OCI-LY7 (cell line): ENCODE data around the gene TMEM272. TPM values are rescaled to one million over a fixed set of nuclear protein-coding genes. Genes with fewer than 3 reads are reported as not detected.

Source experiments
- BruUV-seq: library from RNA; stranded (reverse); fragments of 400-500 nt; replicated peaks from 2 replicates; lab custom pipeline; 2021; lab: Mats Ljungman, UMichigan
- CTCF ChIA-PET: fragments of 300-600 bp; sonication (Branson Sonifier 250); formaldehyde crosslinking; loops from one replicate; lab custom pipeline; 2022; ENCODE audit warnings: antibody characterized with exemption; ENCODE audit not compliant: unreplicated experiment; lab: Charles Lee
- POLR2A ChIA-PET: fragments of 300-600 bp; sonication (Branson Sonifier 250); formaldehyde crosslinking; loops from one replicate; lab custom pipeline; 2022; ENCODE audit warnings: antibody characterized with exemption; lab: Charles Lee
- DNase-seq: peaks from one replicate; pipeline ENCODE4 v3.0.0-alpha.2; 2015; ENCODE audit warnings: low spot score
- H2AFZ ChIP-seq: fragments of 200-600 bp; sonication (generic), shearing (Covaris generic); 2 replicates; pipeline ENCODE4 v1.6.1; 2014; ENCODE audit warnings: mild to moderate bottlenecking, antibody characterized with exemption, low read length, moderate library complexity
- H3K27ac ChIP-seq: fragments of 200-600 bp; sonication (generic); 2 replicates; pipeline ENCODE4 v1.5.1; 2014; ENCODE audit warnings: mixed run types, low read depth, mild to moderate bottlenecking, moderate library complexity, low read length, inconsistent platforms; ENCODE audit not compliant: poor library complexity, severe bottlenecking
- H3K36me3 ChIP-seq: fragments of 200-600 bp; sonication (generic); 2 replicates; pipeline ENCODE4 v1.6.1; 2014; ENCODE audit warnings: mild to moderate bottlenecking, antibody characterized with exemption, low read length, moderate library complexity, mixed read lengths; ENCODE audit not compliant: insufficient read depth
- H3K4me1 ChIP-seq: fragments of 200-600 bp; sonication (generic); 2 replicates; pipeline ENCODE4 v1.5.1; 2014; ENCODE audit warnings: mild to moderate bottlenecking, low read length; ENCODE audit not compliant: insufficient read depth, poor library complexity, severe bottlenecking
- H3K4me2 ChIP-seq: fragments of 200-600 bp; sonication (generic); 2 replicates; pipeline ENCODE4 v1.6.1; 2014; ENCODE audit warnings: mild to moderate bottlenecking, low read length
- H3K4me3 ChIP-seq: fragments of 200-600 bp; sonication (generic); 2 replicates; pipeline ENCODE4 v1.5.1; 2014; ENCODE audit warnings: mild to moderate bottlenecking, low read depth, low read length; ENCODE audit not compliant: poor library complexity, severe bottlenecking
- H3K79me2 ChIP-seq: fragments of 200-600 bp; sonication (generic); 2 replicates; pipeline ENCODE4 v1.6.1; 2016; ENCODE audit warnings: low read depth, mild to moderate bottlenecking, low read length, moderate library complexity, mixed read lengths; ENCODE audit not compliant: insufficient read depth
- H3K9me2 ChIP-seq: fragments of 200-600 bp; sonication (generic); 2 replicates; pipeline ENCODE4 v1.6.1; 2016; ENCODE audit warnings: mild to moderate bottlenecking, low read length, mixed read lengths; ENCODE audit not compliant: insufficient read depth
- H3K9me3 ChIP-seq: fragments of 200-600 bp; sonication (generic); 2 replicates; pipeline ENCODE4 v1.6.1; 2014; ENCODE audit warnings: mild to moderate bottlenecking, mixed run types, low read length, mixed read lengths
- H4K20me1 ChIP-seq: fragments of 200-600 bp; sonication (generic); 2 replicates; pipeline ENCODE4 v1.6.1; 2014; ENCODE audit warnings: mild to moderate bottlenecking, antibody characterized with exemption, low read length, moderate library complexity, mixed read lengths; ENCODE audit not compliant: insufficient read depth
- EZH2phosphoT487 ChIP-seq: fragments of 200-600 bp; sonication (generic); IDR thresholded peaks from 2 replicates; pipeline ENCODE4 v1.6.1; 2018; ENCODE audit warnings: low read depth, borderline replicate concordance, mild to moderate bottlenecking, mixed run types, antibody characterized with exemption, low read length, moderate library complexity, mixed read lengths
- intact Hi-C: fragments of 100-400 bp; cut with micrococcal nuclease; formaldehyde crosslinking; loops from one replicate; pipeline ENCODE4 v1.10.0; 2022; ENCODE audit not compliant: unreplicated experiment
- total RNA-seq, 2 experiments: library from RNA; depleted of rRNA in 1 of 2; stranded (reverse); fragments of >200 nt in 1 of 2; shearing (Covaris generic) in 1 of 2; gene quantifications; 2 replicates each; pipeline ENCODE4 v1.2.3, GENCODE V29; 2014 to 2022
- TF ChIP-seq, protein P1 (sequence below): fragments of 200-600 bp; sonication (generic); conservative IDR thresholded peaks from 2 replicates; pipeline ENCODE4 v1.5.1; 2014; ENCODE audit warnings: mild to moderate bottlenecking, antibody characterized with exemption, low read length, moderate library complexity, mixed read lengths

The TMEM272 gene
- total RNA-seq, 2 experiments from 2014 or later, result 0.41 to 0.46 TPM

DNA sequence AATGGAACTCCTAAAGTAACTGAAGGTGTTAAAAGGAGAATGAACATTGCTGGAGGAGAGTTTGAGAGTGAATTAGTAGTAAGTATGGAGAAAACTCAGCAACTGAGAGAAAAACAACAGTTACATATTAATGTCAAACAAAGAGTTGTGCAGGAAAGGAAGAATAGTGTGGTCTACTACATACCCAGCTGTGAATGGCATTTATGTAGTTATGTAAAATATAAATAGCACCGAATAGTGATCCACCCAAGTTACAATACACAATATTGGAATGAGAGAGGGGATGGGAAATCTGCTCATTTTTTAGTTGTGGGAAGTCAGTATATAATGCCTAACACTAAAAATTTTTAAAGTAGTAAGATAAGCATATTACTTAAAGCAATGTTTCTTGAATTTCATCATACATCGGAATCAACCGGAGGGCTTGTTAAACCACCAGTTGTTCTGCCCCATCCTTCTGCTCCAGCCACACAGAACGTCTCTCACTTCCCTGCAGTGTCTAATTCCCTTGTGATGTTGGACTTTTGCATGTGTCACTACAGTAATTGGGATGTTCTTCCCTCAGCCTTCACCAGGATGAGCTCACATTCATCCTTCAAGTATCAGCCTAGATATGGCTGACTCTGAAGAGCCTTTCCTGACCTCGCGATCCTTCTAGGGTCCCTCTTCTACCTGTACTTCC, 28.3 kb upstream of the TMEM272 start:
- Histone ChIP-seq H4K20me1 (no peaks in the 10 kb centered on the region), H3K9me3 (no peaks in the 10 kb centered on the region), H2AFZ (no peak overlapping the region), H3K4me3 (no peak overlapping the region), H3K36me3 (no peaks in the 10 kb centered on the region), H3K4me2 (no peak overlapping the region), H3K9me2 (no peaks in the 10 kb centered on the region), H3K4me1 (no peaks in the 10 kb centered on the region), H3K27ac (no peak overlapping the region), H3K79me2 (no peaks in the 10 kb centered on the region)
- BruUV-seq, result no TSS peak
- ChIA-PET CTCF (no interaction called here), POLR2A (no interaction called here)
- no peak for DNase-seq
- TF ChIP-seq EZH2phosphoT487, result no peak
- TF ChIP-seq, protein P1, sequence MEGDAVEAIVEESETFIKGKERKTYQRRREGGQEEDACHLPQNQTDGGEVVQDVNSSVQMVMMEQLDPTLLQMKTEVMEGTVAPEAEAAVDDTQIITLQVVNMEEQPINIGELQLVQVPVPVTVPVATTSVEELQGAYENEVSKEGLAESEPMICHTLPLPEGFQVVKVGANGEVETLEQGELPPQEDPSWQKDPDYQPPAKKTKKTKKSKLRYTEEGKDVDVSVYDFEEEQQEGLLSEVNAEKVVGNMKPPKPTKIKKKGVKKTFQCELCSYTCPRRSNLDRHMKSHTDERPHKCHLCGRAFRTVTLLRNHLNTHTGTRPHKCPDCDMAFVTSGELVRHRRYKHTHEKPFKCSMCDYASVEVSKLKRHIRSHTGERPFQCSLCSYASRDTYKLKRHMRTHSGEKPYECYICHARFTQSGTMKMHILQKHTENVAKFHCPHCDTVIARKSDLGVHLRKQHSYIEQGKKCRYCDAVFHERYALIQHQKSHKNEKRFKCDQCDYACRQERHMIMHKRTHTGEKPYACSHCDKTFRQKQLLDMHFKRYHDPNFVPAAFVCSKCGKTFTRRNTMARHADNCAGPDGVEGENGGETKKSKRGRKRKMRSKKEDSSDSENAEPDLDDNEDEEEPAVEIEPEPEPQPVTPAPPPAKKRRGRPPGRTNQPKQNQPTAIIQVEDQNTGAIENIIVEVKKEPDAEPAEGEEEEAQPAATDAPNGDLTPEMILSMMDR, result no peak
- intact Hi-C loops, result no loop called here

DNA sequence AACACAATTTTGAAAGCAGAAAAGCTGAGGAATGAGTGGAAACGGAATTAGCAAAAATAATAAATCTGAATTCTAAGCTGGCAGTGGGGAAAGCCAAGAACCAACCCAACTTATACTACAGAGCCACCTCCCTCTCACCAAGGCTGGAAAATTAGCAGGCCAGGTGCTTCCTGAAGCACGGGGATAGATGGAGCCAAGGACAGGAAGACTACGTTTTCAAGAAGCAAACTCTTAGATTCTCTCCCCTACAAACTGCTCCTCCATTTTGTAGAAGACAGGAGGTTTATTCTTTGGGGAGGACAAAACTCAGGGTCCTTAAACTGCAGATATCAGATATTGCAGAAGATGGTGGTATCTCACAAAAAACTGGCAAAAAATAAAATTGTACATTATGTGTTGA, 25.6 kb upstream of the TMEM272 start:
- Histone ChIP-seq H3K4me3 (no peak overlapping the region), H3K4me1 (no peaks in the 10 kb centered on the region), H3K9me2 (no peaks in the 10 kb centered on the region), H3K4me2 (no peak overlapping the region), H2AFZ (no peak overlapping the region), H3K9me3 (no peaks in the 10 kb centered on the region), H3K79me2 (no peaks in the 10 kb centered on the region), H4K20me1 (no peaks in the 10 kb centered on the region), H3K27ac (no peak overlapping the region), H3K36me3 (no peaks in the 10 kb centered on the region)
- POLR2A ChIA-PET, result interaction anchor here (0.6 to 0.9 kb wide), 2 partner anchors 43 to 182 kb away, joined by 3 to 5 read pairs; no protein-coding TSS in a partner anchor
- intact Hi-C loops, result no loop called here
- BruUV-seq, result no TSS peak
- DNase-seq, result no peak
- CTCF ChIA-PET, result no interaction called here
- TF ChIP-seq, protein P1, result no peak
- no peak for TF ChIP-seq EZH2phosphoT487

DNA sequence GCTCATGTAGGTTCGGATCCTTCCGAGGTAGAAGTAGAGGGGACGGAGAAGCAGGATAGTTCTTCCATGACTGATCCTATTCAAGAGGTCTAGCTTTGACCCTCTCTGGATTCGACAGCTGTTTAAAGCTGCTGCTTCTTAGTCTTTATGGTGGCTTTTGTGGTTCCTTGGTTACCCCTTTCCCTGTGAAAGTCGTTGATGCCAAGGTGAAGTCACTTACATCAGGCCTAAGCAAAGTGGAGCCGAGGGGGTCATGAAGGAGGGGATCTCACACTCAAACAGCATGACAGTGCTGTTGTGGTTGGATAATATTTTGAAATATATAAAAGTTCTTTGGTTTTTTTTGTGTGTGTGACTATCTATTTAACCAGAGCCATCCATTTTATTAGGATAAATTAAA, 24.9 kb upstream of the TMEM272 start:
- POLR2A ChIA-PET, result interaction anchor here (0.7 kb wide), 1 partner anchor 319 kb away, joined by 3 read pairs; no protein-coding TSS in a partner anchor
- DNase-seq, result no peak
- Histone ChIP-seq H4K20me1 (no peaks in the 10 kb centered on the region), H3K4me1 (no peaks in the 10 kb centered on the region), H3K79me2 (no peaks in the 10 kb centered on the region), H3K4me2 (no peak overlapping the region), H3K36me3 (no peaks in the 10 kb centered on the region), H3K9me2 (no peaks in the 10 kb centered on the region), H3K9me3 (no peaks in the 10 kb centered on the region), H3K27ac (no peak overlapping the region), H3K4me3 (no peak overlapping the region), H2AFZ (no peak overlapping the region)
- TF ChIP-seq EZH2phosphoT487, result no peak
- TF ChIP-seq, protein P1, result no peak
- CTCF ChIA-PET, result no interaction called here
- intact Hi-C loops, result no loop called here
- no TSS peak for BruUV-seq
